CD14-positive monocyte (primary cell): ENCODE measurements around the gene KCNAB1. TPM values are rescaled to one million over a fixed set of nuclear protein-coding genes. Genes with fewer than 3 reads are reported as not detected.
"Not testable (repeated sequence)": the region's sequence is repeated elsewhere in the genome, so short reads cannot be mapped to it uniquely, and the experiment has no call there.

Source experiments
- DNase-seq, 3 donors: peaks; one replicate each; pipeline ENCODE4 v3.0.0-alpha.2; 2011 to 2022
- H2AFZ ChIP-seq: 2 replicates; pipeline ENCODE4 v1.6.0; 2012; ENCODE audit warnings: mild to moderate bottlenecking, low read depth, low read length, inconsistent platforms; ENCODE audit not compliant: insufficient read depth, poor library complexity, severe bottlenecking
- H3K27ac ChIP-seq, 2 donors: 1 replicate in 1 of 2; 2 replicates in 1 of 2; pipeline ENCODE4 v1.5.1; 2012 to 2013; ENCODE audit warnings: low read length in 2 of 2, control low read depth in 1 of 2, inconsistent platforms in 1 of 2, low read depth in 1 of 2, mild to moderate bottlenecking in 1 of 2
- H3K27me3 ChIP-seq, 2 donors: one replicate each; pipeline versions ENCODE4 v1.6.0 to v1.6.1; 2011 to 2013; ENCODE audit warnings: low read length in 2 of 2; ENCODE audit not compliant: control insufficient read depth in 2 of 2, insufficient read depth in 2 of 2
- H3K36me3 ChIP-seq, 2 donors: replicated peaks in 1 of 2; 1 replicate in 1 of 2; 2 replicates in 1 of 2; pipeline versions ENCODE4 v1.5.1 to v1.6.1; 2012 to 2013; ENCODE audit warnings: low read length in 2 of 2, control low read depth in 1 of 2, inconsistent platforms in 1 of 2, mild to moderate bottlenecking in 1 of 2; ENCODE audit not compliant: insufficient read depth in 2 of 2, control insufficient read depth in 1 of 2
- H3K4me1 ChIP-seq, 2 donors: 1 replicate in 1 of 2; 2 replicates in 1 of 2; pipeline versions ENCODE4 v1.5.1 to v1.6.1; 2012 to 2013; ENCODE audit warnings: low read length in 2 of 2, control low read depth in 1 of 2, inconsistent platforms in 1 of 2, mild to moderate bottlenecking in 1 of 2, moderate library complexity in 1 of 2; ENCODE audit not compliant: insufficient read depth in 2 of 2, control insufficient read depth in 1 of 2
- H3K4me2 ChIP-seq: replicated peaks from 2 replicates; pipeline ENCODE3; 2012; ENCODE audit warnings: low read length, moderate library complexity, mild to moderate bottlenecking; ENCODE audit not compliant: poor library complexity, severe bottlenecking; ENCODE audit errors: extremely low read depth
- H3K4me3 ChIP-seq, 3 experiments: fragments of 200-600 bp in 1 of 3; sonication (generic) in 1 of 3; replicated peaks in 1 of 3; 1 replicate in 2 of 3; 2 replicates in 1 of 3; pipeline ENCODE4 v1.5.1; 2011 to 2013; ENCODE audit warnings: low read length in 3 of 3, mild to moderate bottlenecking in 3 of 3, control low read depth in 2 of 3, low read depth in 2 of 3, inconsistent platforms in 1 of 3, moderate library complexity in 1 of 3
- H3K79me2 ChIP-seq: 2 replicates; pipeline ENCODE4 v1.6.0; 2012; ENCODE audit warnings: mild to moderate bottlenecking, control low read depth, inconsistent platforms, low read length, moderate library complexity; ENCODE audit not compliant: insufficient read depth
- H3K9ac ChIP-seq: 2 replicates; pipeline ENCODE4 v1.6.0; 2017; ENCODE audit warnings: low read length, mild to moderate bottlenecking; ENCODE audit not compliant: insufficient read depth, poor library complexity, severe bottlenecking
- H3K9me3 ChIP-seq, 2 donors: replicated peaks in 1 of 2; 1 replicate in 1 of 2; 2 replicates in 1 of 2; pipeline versions ENCODE4 v1.5.1 to v1.6.1; 2012 to 2013; ENCODE audit warnings: low read length in 2 of 2, control low read depth in 1 of 2; ENCODE audit not compliant: control insufficient read depth in 1 of 2, insufficient read depth in 1 of 2
- H4K20me1 ChIP-seq: 2 replicates; pipeline ENCODE4 v1.6.0; 2012; ENCODE audit warnings: mild to moderate bottlenecking, low read length, control low read depth, moderate library complexity; ENCODE audit not compliant: insufficient read depth
- H3K27ac Mint-ChIP-seq, 7 donors: one replicate each; pipeline ENCODE4 v1.8.0; 2020; ENCODE audit warnings: mild to moderate bottlenecking in 7 of 7, mixed read lengths in 7 of 7, moderate library complexity in 6 of 7, inconsistent platforms in 2 of 7
- H3K27me3 Mint-ChIP-seq, 3 donors: one replicate each; pipeline ENCODE4 v1.8.0; 2021 to 2022; ENCODE audit warnings: low read depth in 3 of 3, mild to moderate bottlenecking in 3 of 3, mixed read lengths in 3 of 3, moderate library complexity in 3 of 3, inconsistent platforms in 1 of 3
- H3K36me3 Mint-ChIP-seq, 2 donors: one replicate each; pipeline ENCODE4 v1.8.0; 2020; ENCODE audit warnings: mixed read lengths in 2 of 2, inconsistent platforms in 1 of 2, mild to moderate bottlenecking in 1 of 2
- H3K4me1 Mint-ChIP-seq: one replicate; pipeline ENCODE4 v1.8.0; 2020; ENCODE audit warnings: mild to moderate bottlenecking, mixed read lengths
- H3K4me3 Mint-ChIP-seq, 2 donors: one replicate each; pipeline ENCODE4 v1.8.0; 2020; ENCODE audit warnings: mild to moderate bottlenecking in 2 of 2, mixed read lengths in 2 of 2, moderate library complexity in 1 of 2
- H3K9me3 Mint-ChIP-seq, 7 donors: one replicate each; pipeline ENCODE4 v1.8.0; 2020 to 2022; ENCODE audit warnings: mixed read lengths in 7 of 7, mild to moderate bottlenecking in 6 of 7, moderate library complexity in 6 of 7, inconsistent platforms in 2 of 7
- CTCF ChIP-seq: fragments of 200-600 bp; IDR thresholded peaks from one replicate; pipeline ENCODE4 v1.8.0; 2022; ENCODE audit warnings: antibody characterized with exemption, mild to moderate bottlenecking
- WGBS: methylation state at CpG from one replicate; pipeline ENCODE4 v1.1.5; 2013; ENCODE audit warnings: missing lambda C conversion rate; ENCODE audit not compliant: insufficient coverage; 5-methylcytosine and 5-hydroxymethylcytosine counted together
- intact Hi-C, 2 donors: fragments of 100-400 bp; cut with micrococcal nuclease; formaldehyde crosslinking; loops; one replicate each; pipeline versions ENCODE4 v1.15.0 to v1.15.1; 2023
- polyA plus RNA-seq, 3 donors: library from polyadenylated mRNA; depleted of rRNA in 1 of 3; unstranded in 2 of 3; stranded (reverse) in 1 of 3; fragments of 300-500 nt in 2 of 3; fragments of >200 nt in 1 of 3; fragmentation: Illumina TruSeq in 2 of 3; gene quantifications; 1 replicate in 2 of 3; 2 replicates in 1 of 3; pipeline ENCODE4 v1.2.3, GENCODE V29; 2012 to 2021

Gene KCNAB1
- polyA plus RNA-seq, 3 donors = 0.08 to 0.14 TPM; not detected in 1

GRCh38 chr3:156273111-156273694 lies 152.8 kb downstream of the KCNAB1 start:
- H3K27me3 ChIP-seq = no peaks in the 10 kb centered on the region
- H3K27me3 Mint-ChIP-seq = peaks cover 0 to 4% (median 4%) of the 10 kb centered on the region in 3 donors
- H3K4me3 Mint-ChIP-seq = no peak overlapping the region
- no peak overlapping the region for H2AFZ ChIP-seq
- H3K4me1 ChIP-seq = no peaks in the 10 kb centered on the region
- peaks cover 0 to 2% of the 10 kb centered on the region in 2 donors for H3K36me3 Mint-ChIP-seq
- no peaks in the 10 kb centered on the region for H3K4me1 Mint-ChIP-seq
- H3K79me2 ChIP-seq = no peaks in the 10 kb centered on the region
- H4K20me1 ChIP-seq = no peaks in the 10 kb centered on the region
- H3K4me3 ChIP-seq = no peak overlapping the region
- DNase-seq = no peak
- peaks cover 2 to 12% (median 5%) of the 10 kb centered on the region in 7 donors for H3K9me3 Mint-ChIP-seq
- 91% methylated on average over 1 of the region's 6 CpGs for WGBS
- H3K27ac Mint-ChIP-seq = no peak overlapping the region
- H3K9me3 ChIP-seq = peaks cover 0 to 10% of the 10 kb centered on the region in 2 donors
- intact Hi-C loops = no loop called here
- no peak overlapping the region for H3K27ac ChIP-seq
- no peaks in the 10 kb centered on the region for H3K36me3 ChIP-seq
- no peak overlapping the region for H3K9ac ChIP-seq
- H3K4me2 ChIP-seq = no peak overlapping the region
- no peak for TF ChIP-seq CTCF

GRCh38 chr3:156274791-156275190 lies 154.4 kb downstream of the KCNAB1 start:
- H3K9me3 ChIP-seq = peaks cover 0 to 10% of the 10 kb centered on the region in 2 donors
- Mint-ChIP-seq H3K4me1 (no peaks in the 10 kb centered on the region), H3K4me3 (no peak overlapping the region), H3K36me3 (peaks cover 0 to 2% of the 10 kb centered on the region in 2 donors), H3K9me3 (peaks cover 2 to 12% (median 5%) of the 10 kb centered on the region in 7 donors), H3K27ac (no peak overlapping the region), H3K27me3 (peaks cover 0 to 4% (median 4%) of the 10 kb centered on the region in 3 donors)
- intact Hi-C loops = no loop called here
- no peak for TF ChIP-seq CTCF
- no peaks in the 10 kb centered on the region for H3K4me1 ChIP-seq
- H3K27me3 ChIP-seq = no peaks in the 10 kb centered on the region
- H2AFZ ChIP-seq = no peak overlapping the region
- no peaks in the 10 kb centered on the region for H3K36me3 ChIP-seq
- H3K4me2 ChIP-seq = no peak overlapping the region
- no peak overlapping the region for H3K9ac ChIP-seq
- no peaks in the 10 kb centered on the region for H4K20me1 ChIP-seq
- no peaks in the 10 kb centered on the region for H3K79me2 ChIP-seq
- no CpG with 5 or more reads among the region's 2 CpGs for WGBS
- H3K27ac ChIP-seq = no peak overlapping the region
- DNase-seq = no peak
- H3K4me3 ChIP-seq = no peak overlapping the region

GRCh38 chr3:156284637-156285036 lies 164.3 kb downstream of the KCNAB1 start:
- H3K4me1 ChIP-seq, H3K36me3 ChIP-seq, H3K27ac ChIP-seq, H3K36me3 Mint-ChIP-seq, intact Hi-C loops, H3K4me3 ChIP-seq, H2AFZ ChIP-seq, H3K4me2 ChIP-seq, DNase-seq, H3K79me2 ChIP-seq, H3K9me3 Mint-ChIP-seq, H3K4me3 Mint-ChIP-seq, H3K9me3 ChIP-seq, H3K4me1 Mint-ChIP-seq, H3K9ac ChIP-seq, H4K20me1 ChIP-seq, H3K27ac Mint-ChIP-seq: not testable (repeated sequence)
- H3K27me3 Mint-ChIP-seq = peaks cover 7 to 19% (median 15%) of the 10 kb centered on the region in 3 donors
- WGBS = over 99% methylated on average over 21 of the region's 24 CpGs
- H3K27me3 ChIP-seq = peaks cover 8 to 13% of the 10 kb centered on the region in 2 donors
